ENCODE results near the gene KLHL29. TPM values are rescaled to one million over a fixed set of nuclear protein-coding genes. Genes with fewer than 3 reads are reported as not detected.
A peak's percentile ranks its signal among the peaks of the same experiment; 100 is the strongest.

KLHL29 gene
- total RNA-seq, 2 experiments from 2014 or later: 4.1 to 4.4 TPM

- H3K4me1 Mint-ChIP-seq (ENCODE audit: low read depth): peaks cover 21% of the 10 kb centered on the region
- H3K27ac Mint-ChIP-seq: no peak overlapping the region
- H3K9me3 Mint-ChIP-seq (ENCODE audit: insufficient read depth): peaks cover 3% of the 10 kb centered on the region
- peaks cover 31% of the 10 kb centered on the region for H3K27me3 Mint-ChIP-seq (ENCODE audit: low read depth)
- ATAC-seq (no peak), DNase-seq (no peak)
- ChIA-PET POLR2A (no interaction called here), CTCF (no interaction called here)
- H3K4me3 Mint-ChIP-seq: no peak overlapping the region
- H3K36me3 Mint-ChIP-seq (ENCODE audit: low read depth): no peaks in the 10 kb centered on the region
Measured at GRCh38 chr2:23376075-23376474, 8.9 kb upstream of the KLHL29 start.

- Mint-ChIP-seq H3K4me1 (ENCODE audit: low read depth) (peaks cover 27% of the 10 kb centered on the region), H3K9me3 (ENCODE audit: insufficient read depth) (peaks cover 3% of the 10 kb centered on the region), H3K4me3 (no peak overlapping the region), H3K27ac (no peak overlapping the region), H3K27me3 (ENCODE audit: low read depth) (peaks cover 29% of the 10 kb centered on the region), H3K36me3 (ENCODE audit: low read depth) (no peaks in the 10 kb centered on the region)
- ATAC-seq: no peak
- ChIA-PET POLR2A (no interaction called here), CTCF (no interaction called here)
- no peak for DNase-seq
Measured at GRCh38 chr2:23376972-23377371, 8.0 kb upstream of the KLHL29 start.

DNA sequence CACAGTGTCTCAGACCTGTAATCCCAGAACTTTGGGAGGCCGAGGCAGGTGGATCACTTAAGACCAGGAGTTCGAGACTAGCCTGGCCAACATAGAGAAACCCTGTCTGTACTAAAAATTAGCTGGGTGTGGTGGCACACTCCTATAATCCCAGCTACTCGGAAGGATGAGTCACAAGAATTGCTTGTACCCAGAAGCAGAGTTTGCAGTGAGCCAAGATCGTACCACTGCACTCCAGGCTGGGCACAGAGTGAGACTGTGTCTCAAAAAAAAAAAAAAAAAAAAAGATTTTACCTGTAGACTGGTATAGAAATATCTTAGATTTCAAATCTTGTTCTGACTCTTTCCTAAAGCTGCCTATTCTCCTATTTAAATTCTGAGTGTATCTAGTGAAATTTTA, 7.2 kb upstream of the KLHL29 start:
- Mint-ChIP-seq H3K27ac (no peak overlapping the region), H3K36me3 (ENCODE audit: low read depth) (no peaks in the 10 kb centered on the region), H3K4me3 (no peak overlapping the region), H3K4me1 (ENCODE audit: low read depth) (peaks cover 27% of the 10 kb centered on the region), H3K27me3 (ENCODE audit: low read depth) (peaks cover 33% of the 10 kb centered on the region), H3K9me3 (ENCODE audit: insufficient read depth) (peaks cover 3% of the 10 kb centered on the region)
- ATAC-seq (no peak), DNase-seq (no peak)
- ChIA-PET CTCF (no interaction called here), POLR2A (no interaction called here)

DNA sequence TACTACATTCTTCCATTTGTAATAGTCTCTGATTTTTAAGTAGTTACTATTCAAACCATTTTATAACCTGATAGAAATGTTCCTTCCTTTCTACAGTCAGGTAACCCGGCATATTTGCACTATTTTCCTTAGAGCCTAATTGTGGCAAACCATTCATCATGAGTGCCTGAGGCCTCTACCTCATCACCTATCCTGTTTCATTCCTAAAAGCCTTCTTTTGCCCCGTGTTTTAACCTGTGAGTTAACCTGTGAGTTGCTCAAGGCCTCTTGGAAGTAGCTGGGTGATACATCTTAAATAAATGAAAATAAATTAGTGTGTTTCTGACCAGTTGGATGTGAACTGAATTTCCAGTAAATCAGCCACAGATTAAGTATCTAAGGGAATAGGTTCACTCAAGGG, 6.5 kb upstream of the KLHL29 start:
- Mint-ChIP-seq H3K9me3 (ENCODE audit: insufficient read depth) (peaks cover 3% of the 10 kb centered on the region), H3K36me3 (ENCODE audit: low read depth) (no peaks in the 10 kb centered on the region), H3K27me3 (ENCODE audit: low read depth) (peaks cover 33% of the 10 kb centered on the region), H3K27ac (no peak overlapping the region), H3K4me3 (no peak overlapping the region), H3K4me1 (ENCODE audit: low read depth) (peaks cover 27% of the 10 kb centered on the region)
- ATAC-seq: no peak
- no peak for DNase-seq
- ChIA-PET POLR2A (no interaction called here), CTCF (no interaction called here)

DNA sequence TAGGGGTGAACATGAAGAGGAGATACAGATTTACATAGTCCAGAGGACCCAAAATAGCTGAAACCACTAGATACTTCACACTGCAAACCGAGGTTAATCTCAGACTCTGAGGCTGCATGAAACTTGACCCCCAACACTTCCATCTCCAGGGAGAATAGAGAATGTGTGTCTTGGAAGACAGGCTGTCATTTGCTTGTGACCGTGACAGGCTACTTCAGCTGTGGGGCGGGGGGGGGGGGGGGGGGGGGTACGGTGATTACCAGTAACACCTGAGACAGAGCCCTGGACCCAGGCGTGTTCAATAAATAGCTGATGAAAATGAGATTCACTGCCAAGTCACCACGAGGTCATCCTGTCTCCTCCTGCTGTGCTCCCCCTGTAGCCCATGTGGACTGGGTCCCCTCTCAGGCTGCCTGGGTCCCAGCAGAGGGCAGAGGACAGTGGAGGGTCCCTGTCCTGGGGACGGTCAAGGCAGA, 5.7 kb upstream of the KLHL29 start:
- CTCF ChIA-PET: no interaction called here
- H3K4me1 Mint-ChIP-seq (ENCODE audit: low read depth): peaks cover 27% of the 10 kb centered on the region
- peaks cover 33% of the 10 kb centered on the region for H3K27me3 Mint-ChIP-seq (ENCODE audit: low read depth)
- H3K27ac Mint-ChIP-seq: no peak overlapping the region
- DNase-seq (no peak), ATAC-seq (no peak)
- H3K36me3 Mint-ChIP-seq (ENCODE audit: low read depth): peaks cover 3% of the 10 kb centered on the region
- POLR2A ChIA-PET: no interaction called here
- H3K4me3 Mint-ChIP-seq: no peak overlapping the region
- peaks cover 3% of the 10 kb centered on the region for H3K9me3 Mint-ChIP-seq (ENCODE audit: insufficient read depth)

DNA sequence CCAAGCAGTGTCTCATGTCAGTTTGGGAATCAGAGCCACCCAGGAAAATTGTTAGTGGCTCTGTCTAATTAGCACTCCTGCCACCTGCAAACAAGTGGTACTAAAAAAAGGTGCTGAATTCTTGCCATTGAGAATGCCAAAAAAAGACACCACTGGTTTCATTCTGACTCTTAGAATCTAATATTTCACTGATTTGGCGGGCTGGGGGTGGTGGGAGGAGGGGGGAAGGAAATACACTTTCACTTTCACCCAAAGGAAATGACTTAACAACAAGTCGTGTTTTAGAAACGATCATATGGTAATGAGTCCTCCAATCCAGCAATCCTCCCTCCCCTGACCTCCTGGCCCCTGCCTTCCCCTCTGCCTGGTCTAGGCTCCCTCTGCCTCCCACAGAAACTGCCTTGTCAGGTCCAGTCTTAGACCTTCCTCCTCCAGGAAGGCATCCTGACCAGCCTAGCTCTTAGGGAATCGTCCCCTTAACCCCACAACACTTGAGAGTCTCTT, 4.4 kb upstream of the KLHL29 start:
- ATAC-seq: peak; percentile 47
- Mint-ChIP-seq H3K27me3 (ENCODE audit: low read depth) (peaks cover 32% of the 10 kb centered on the region), H3K9me3 (ENCODE audit: insufficient read depth) (peaks cover 3% of the 10 kb centered on the region), H3K27ac (peak overlapping the region; percentile 87), H3K4me3 (peak overlapping the region; percentile 56), H3K4me1 (ENCODE audit: low read depth) (peaks cover 31% of the 10 kb centered on the region), H3K36me3 (ENCODE audit: low read depth) (peaks cover 4% of the 10 kb centered on the region)
- CTCF ChIA-PET: no interaction called here
- POLR2A ChIA-PET: no interaction called here
- DNase-seq: peak; percentile 70

- Mint-ChIP-seq H3K4me3 (peak overlapping the region; percentile 50), H3K36me3 (ENCODE audit: low read depth) (peaks cover 4% of the 10 kb centered on the region), H3K27me3 (ENCODE audit: low read depth) (peaks cover 32% of the 10 kb centered on the region), H3K27ac (peak overlapping the region; percentile 87), H3K9me3 (ENCODE audit: insufficient read depth) (peaks cover 3% of the 10 kb centered on the region), H3K4me1 (ENCODE audit: low read depth) (peaks cover 28% of the 10 kb centered on the region)
- no peak for ATAC-seq
- POLR2A ChIA-PET: no interaction called here
- CTCF ChIA-PET: no interaction called here
- no peak for DNase-seq
Measured at GRCh38 chr2:23381084-23381483, 3.9 kb upstream of the KLHL29 start.

GRCh38 chr2:23381485-23381884, 3.5 kb upstream of the KLHL29 start:
- no peak overlapping the region for H3K27ac Mint-ChIP-seq
- ATAC-seq: no peak

DNA sequence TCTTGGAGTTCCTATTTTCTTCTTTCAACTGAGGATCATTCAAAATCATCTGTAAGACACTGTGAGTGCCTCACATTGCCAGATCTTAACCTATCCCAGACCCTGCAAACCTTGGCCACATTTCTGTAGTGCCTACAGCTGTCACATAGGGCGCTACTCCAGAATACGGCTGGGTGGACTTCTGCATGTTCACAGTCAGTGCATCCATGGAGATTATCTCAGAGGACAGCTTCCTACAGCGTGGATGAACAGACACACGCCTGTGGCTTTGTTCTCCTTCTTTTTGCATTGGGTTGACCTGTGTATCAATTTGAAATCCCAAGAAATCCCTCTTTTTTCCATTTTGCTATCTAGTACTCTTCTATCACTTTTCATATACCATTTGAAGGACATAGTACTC, 1.9 kb upstream of the KLHL29 start:
- CTCF ChIA-PET: no interaction called here
- Mint-ChIP-seq H3K9me3 (ENCODE audit: insufficient read depth) (peaks cover 3% of the 10 kb centered on the region), H3K27me3 (ENCODE audit: low read depth) (peaks cover 37% of the 10 kb centered on the region), H3K4me1 (ENCODE audit: low read depth) (peaks cover 26% of the 10 kb centered on the region), H3K27ac (no peak overlapping the region), H3K36me3 (ENCODE audit: low read depth) (peaks cover 4% of the 10 kb centered on the region), H3K4me3 (no peak overlapping the region)
- POLR2A ChIA-PET: no interaction called here
- DNase-seq: no peak
- no peak for ATAC-seq

More at GRCh38 chr2:23381485-23381884, 3.5 kb upstream of the KLHL29 start:
- ChIA-PET POLR2A (no interaction called here), CTCF (no interaction called here)
- Mint-ChIP-seq H3K9me3 (ENCODE audit: insufficient read depth) (peaks cover 3% of the 10 kb centered on the region), H3K4me3 (no peak overlapping the region), H3K4me1 (ENCODE audit: low read depth) (peaks cover 27% of the 10 kb centered on the region), H3K27me3 (ENCODE audit: low read depth) (peaks cover 33% of the 10 kb centered on the region), H3K36me3 (ENCODE audit: low read depth) (peaks cover 4% of the 10 kb centered on the region)
- no peak for DNase-seq

DNA sequence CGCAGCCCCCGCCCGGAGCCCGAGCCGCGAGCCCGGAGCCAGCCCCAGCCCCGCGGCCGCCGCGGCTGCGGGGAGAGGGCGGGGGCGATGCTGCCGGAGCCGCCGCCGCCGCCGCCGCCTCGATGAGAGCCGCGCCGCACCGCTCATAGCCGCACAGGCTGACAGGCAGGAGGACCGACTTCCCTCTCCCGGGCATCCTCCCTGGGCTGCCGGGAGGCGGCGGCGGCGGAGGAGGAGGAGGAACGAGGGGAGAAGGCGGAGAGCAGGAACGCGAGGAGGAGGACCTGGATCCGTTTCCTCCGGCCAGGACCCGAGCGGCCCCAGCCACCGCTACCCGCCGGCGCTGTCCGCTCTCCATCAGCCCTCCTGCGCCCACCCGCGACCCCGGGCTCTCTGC, 370 bp downstream of the KLHL29 start:
- peaks cover 4% of the 10 kb centered on the region for H3K36me3 Mint-ChIP-seq (ENCODE audit: low read depth)
- peaks cover under 1% of the 10 kb centered on the region for H3K9me3 Mint-ChIP-seq (ENCODE audit: insufficient read depth)
- POLR2A ChIA-PET: no interaction called here
- no peak overlapping the region for H3K27ac Mint-ChIP-seq
- peaks cover 58% of the 10 kb centered on the region for H3K27me3 Mint-ChIP-seq (ENCODE audit: low read depth)
- H3K4me3 Mint-ChIP-seq: no peak overlapping the region
- peak; percentile 27 for DNase-seq
- H3K4me1 Mint-ChIP-seq (ENCODE audit: low read depth): peaks cover 28% of the 10 kb centered on the region
- peak; percentile 54 for ATAC-seq
- CTCF ChIA-PET: no interaction called here

DNA sequence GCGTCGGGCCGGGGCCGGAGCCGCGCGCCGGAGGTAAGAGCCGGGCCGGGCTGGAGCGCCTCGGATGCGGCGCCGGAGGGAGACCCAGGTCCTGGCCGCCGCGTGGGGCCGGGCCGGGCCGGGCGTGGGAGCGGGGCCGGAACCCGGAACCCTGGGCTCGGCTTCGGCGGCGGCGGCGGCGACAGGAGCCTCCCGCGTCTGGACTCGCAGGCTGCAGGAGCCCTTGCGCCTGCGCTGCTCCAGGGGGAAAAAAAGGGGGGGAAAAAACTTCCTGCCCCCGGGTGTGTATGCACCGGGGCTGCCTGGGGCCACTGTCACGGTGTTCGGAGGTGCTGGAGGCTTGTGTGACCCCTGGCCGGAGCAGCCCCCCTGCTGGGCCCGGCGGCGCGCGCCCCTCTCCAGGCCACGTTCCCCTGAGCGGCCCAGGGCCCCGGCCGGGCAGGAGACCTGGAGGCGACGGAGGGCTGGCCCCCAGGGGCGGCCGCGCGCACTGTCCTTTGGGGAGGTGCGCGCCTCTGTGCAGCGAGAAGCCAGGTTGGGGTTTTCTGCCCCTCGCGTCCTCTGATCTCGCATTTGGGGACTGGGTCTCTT, 864 bp downstream of the KLHL29 start:
- Mint-ChIP-seq H3K4me3 (peak overlapping the region; percentile 69), H3K27ac (no peak overlapping the region), H3K4me1 (ENCODE audit: low read depth) (peaks cover 23% of the 10 kb centered on the region), H3K9me3 (ENCODE audit: insufficient read depth) (no peaks in the 10 kb centered on the region), H3K36me3 (ENCODE audit: low read depth) (peaks cover 4% of the 10 kb centered on the region), H3K27me3 (ENCODE audit: low read depth) (peaks cover 59% of the 10 kb centered on the region)
- ChIA-PET POLR2A (no interaction called here), CTCF (no interaction called here)
- DNase-seq: no peak
- peak; percentile 33 for ATAC-seq

GRCh38 chr2:23386339-23387220, 1.6 kb downstream of the KLHL29 start:
- peak; percentile 5 for ATAC-seq
- Mint-ChIP-seq H3K36me3 (ENCODE audit: low read depth) (peaks cover 4% of the 10 kb centered on the region), H3K27me3 (ENCODE audit: low read depth) (peaks cover 63% of the 10 kb centered on the region), H3K9me3 (ENCODE audit: insufficient read depth) (no peaks in the 10 kb centered on the region), H3K27ac (no peak overlapping the region), H3K4me3 (peak overlapping the region; percentile 69), H3K4me1 (ENCODE audit: low read depth) (peaks cover 17% of the 10 kb centered on the region)
- peak; percentile 35 for DNase-seq
- ChIA-PET POLR2A (no interaction called here), CTCF (no interaction called here)
